K562 treated with DMSO at 1 percent for 12 hours (cell line): ENCODE results near the gene MTNR1A. TPM values are rescaled to one million over a fixed set of nuclear protein-coding genes. Genes with fewer than 3 reads are reported as not detected.

ENCODE experiments used
- total RNA-seq: library from RNA; unstranded; fragments of 300-600 nt; gene quantifications from 2 replicates; pipeline ENCODE4 v1.2.3, GENCODE V29; 2022; ENCODE audit not compliant: insufficient read depth

The MTNR1A gene
- total RNA-seq: not detected in 2 replicates

GRCh38 chr4:186554914-186555827 lies at the start of gene MTNR1A:
Gene MTNR1A, minus strand, starts transcription at chr4:186555567. Its CDS starts 202 bp downstream, at chr4:186555365.

Other genes with a start within 250 kb of the MTNR1A start
- 4.0 and 16.1 TPM in 2 replicates for gene FAT1, start 168.3 kb upstream of the MTNR1A start, total RNA-seq